HG02884 (cell line): ENCODE data around the gene CCDC126.
A peak's percentile ranks its signal among the peaks of the same experiment; 100 is the strongest.
"Not testable (repeated sequence)": the region's sequence is repeated elsewhere in the genome, so short reads cannot be mapped to it uniquely, and the experiment has no call there.

Experiments
- ATAC-seq: cut with Tn5 transposase; IDR thresholded peaks from one replicate; pipeline ENCODE4 v1.9.1; 2021; ENCODE audit warnings: mild to moderate bottlenecking, moderate library complexity; ENCODE audit not compliant: unreplicated experiment

Gene CCDC126

GRCh38 chr7:23622506-23622925, 25.3 kb downstream of the CCDC126 start:
- no peak for ATAC-seq

DNA sequence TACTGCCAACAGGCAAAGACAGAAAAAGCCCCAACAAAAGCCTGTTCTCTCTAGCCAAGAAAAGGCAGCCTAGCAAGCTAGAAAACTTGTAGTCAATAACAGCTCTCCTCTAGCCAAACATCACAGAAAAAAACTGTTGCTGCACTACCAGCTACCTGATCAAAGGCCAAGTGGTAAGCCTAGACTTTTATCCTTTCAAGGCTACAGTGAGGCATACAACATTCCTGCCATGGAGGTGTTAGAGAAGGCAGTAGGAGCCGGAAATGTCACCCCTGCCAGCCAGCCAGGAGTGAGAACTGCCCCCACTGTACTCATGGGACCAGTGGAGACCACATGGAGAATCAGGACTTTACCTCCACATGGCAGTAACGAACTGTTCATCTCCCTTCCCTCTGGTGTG, 31.2 kb downstream of the CCDC126 start:
- no peak for ATAC-seq

DNA sequence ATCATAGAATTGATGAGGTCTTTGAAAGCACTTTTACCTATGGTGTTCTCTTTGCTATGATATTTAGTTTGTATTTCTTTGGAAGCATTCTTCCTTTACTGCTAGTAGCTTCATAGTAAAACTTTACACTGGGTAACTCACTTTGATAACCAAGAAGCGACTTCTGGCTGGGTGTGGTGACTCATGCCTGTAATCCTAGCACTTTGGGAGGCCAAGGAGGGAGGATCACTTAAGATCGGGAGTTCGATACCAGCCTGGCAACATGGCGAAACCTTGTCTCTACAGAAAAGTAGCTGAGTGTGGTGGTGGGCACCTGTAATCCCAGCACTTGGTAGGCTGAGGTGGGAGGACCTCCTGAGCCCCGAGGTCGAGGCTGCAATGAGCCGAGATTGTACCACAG, 36.2 kb downstream of the CCDC126 start:
- ATAC-seq = no peak

DNA sequence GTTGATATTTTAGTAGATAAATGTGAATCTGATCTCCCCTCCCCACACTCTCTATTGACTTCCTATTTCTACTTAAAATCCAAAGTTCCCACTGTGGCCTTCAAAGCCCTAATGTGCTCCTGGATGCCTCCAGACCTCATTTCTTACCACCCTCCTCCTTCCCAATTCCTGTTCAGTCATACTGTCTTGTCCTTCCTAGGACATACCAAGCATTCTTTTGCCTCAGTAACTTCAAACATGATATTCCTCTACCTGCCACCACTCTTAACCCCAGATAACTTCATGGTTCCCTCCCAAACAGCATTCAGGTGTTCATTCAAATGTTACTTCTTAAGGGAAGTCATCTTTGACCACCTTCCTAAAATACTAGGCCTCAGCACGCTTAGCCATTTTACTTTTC, 48.6 kb downstream of the CCDC126 start:
- no peak for ATAC-seq

DNA sequence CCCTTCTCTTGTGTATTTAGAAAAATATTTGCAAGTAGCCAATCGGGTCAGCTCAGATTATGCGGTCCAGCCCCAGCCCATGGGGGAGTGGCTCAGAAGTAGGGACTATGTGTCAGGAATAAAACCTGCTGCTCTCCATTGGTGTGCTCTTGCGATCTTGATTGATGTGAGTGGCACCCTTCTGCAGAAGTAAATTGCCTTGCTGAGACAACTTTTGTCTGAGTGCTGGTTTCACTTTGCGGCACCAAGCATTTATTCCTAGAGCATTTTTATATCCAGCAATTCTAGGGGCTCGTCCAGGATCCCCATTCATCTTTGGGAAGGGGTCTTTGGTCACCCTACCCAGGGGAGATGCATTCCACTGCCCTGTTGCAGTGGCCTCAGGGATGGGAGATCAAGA, 56.8 kb downstream of the CCDC126 start:
- no peak for ATAC-seq

DNA sequence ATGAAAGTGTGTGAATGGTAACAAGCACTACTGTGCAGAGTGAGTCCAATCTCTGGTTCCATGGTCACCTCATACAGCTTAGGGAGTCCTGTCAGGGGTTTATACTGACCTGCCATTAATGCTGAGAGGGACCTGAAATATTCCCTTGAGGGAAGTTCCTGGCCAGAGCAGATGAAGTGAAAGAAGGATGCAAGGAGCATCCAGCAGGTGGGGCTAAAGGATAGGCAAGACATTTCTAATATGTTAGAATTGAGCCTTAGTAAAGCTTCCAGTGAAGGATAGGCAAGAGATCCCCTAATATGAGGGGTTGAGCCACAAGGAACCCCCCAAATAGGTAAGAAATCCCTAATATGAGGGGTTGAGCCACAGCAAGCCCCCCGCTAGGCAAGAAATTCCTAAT, 57.3 kb downstream of the CCDC126 start:
- ATAC-seq = no peak

GRCh38 chr7:23655433-23655832, 58.3 kb downstream of the CCDC126 start:
- no peak for ATAC-seq

DNA sequence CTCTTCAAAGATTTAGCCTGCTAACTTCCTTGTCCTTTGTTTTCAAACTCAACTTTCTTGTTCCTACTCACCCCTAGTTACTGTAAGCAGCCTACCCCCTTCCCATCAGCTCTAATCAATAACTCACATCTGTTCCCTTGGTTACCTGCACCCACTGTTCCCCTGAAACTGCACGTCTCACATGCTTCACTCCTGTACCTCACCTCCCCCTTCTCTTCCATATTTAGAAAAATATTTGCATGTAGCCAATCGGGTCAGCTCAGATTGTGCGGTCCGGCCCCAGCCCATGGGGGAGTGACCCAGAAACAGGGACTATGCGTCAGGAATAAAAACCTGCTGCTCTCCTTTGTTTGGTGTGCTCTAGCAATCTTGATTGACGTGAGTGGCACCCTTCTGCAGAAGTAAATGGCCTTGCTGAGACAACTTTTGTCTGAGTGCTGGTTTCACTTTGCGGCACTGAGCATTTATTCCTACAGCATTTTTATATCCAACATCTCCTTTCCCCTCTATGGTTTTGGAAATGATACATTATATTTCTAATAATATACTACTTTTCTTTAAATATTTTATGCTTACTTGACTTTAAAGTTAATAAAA, 61.7 kb downstream of the CCDC126 start:
- no peak for ATAC-seq

- ATAC-seq = no peak
Observed at GRCh38 chr7:23661385-23661784, 64.2 kb downstream of the CCDC126 start.

GRCh38 chr7:23662124-23662983, 65.2 kb downstream of the CCDC126 start:
- no peak for ATAC-seq

GRCh38 chr7:23662984-23663313, 65.8 kb downstream of the CCDC126 start:
- no peak for ATAC-seq

DNA sequence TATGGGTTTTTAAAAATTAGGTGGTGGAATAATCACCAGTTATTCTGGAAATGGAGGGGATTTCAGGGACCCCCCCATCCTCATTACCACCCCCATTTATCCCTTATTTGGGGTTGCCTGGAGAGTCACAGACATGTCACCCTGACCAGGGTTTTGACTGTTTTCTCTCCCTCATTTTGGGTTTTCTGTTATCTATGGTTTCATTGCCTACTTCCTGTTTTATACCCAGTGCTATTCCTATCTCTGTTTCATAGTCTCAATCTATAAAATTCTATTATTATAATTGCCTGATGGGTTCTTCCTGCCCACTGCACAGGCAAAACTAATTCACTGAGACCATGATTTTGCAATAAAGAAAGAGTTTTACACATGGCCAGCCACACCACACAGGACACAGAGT, 66.9 kb downstream of the CCDC126 start:
- no peak for ATAC-seq

- ATAC-seq = no peak
Observed at GRCh38 chr7:23672033-23672432, 74.9 kb downstream of the CCDC126 start.

- peak; percentile 91 for ATAC-seq
Observed at GRCh38 chr7:23679898-23680413, 82.8 kb downstream of the CCDC126 start, which contains the start of gene FAM221A. Gene FAM221A, plus strand, starts transcription at chr7:23680199. Its CDS starts 20 bp downstream, at chr7:23680219.

- peak; percentile 32 for ATAC-seq
Observed at GRCh38 chr7:23680414-23681405, 83.5 kb downstream of the CCDC126 start.

DNA sequence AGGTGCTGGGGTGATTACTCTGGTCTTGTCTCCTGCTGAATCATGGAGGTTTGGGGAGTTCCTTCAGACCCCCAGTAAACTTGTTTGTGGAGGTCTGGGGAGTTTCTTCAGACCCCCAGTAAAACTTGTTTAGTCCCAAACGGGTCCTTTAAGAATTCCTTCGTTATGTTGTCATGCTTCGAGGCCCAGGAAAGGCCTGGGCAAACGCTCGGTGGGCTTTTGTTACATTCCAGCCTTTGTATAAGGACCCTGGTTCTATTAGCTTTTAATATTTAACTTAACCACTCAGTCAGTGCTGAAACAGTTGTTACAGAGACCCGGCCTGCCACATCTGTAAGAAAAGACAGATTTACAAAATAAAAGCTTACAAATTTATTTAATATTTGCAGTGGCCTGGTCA, 86.9 kb downstream of the CCDC126 start:
- ATAC-seq = not testable (repeated sequence)

GRCh38 chr7:23685731-23686130, 88.5 kb downstream of the CCDC126 start:
- ATAC-seq = no peak

DNA sequence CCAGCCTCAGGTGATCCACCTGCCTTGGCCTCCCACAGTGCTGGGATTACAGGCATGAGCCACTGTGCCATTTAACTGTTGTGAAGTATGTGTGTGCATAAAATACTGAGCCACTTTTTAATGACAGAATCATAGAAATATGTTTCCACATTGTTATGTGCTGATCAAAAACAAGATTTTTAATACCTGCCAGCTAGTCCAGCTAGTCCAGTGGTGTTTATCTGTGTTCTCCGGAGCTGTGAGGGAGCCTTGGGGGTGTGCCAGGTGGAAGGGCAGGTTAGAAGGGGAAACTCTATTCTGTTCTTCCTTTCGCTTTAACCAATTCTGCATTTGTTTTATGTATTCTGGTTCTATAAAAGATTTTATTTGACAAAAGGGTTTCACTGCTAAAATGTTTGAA, 89.8 kb downstream of the CCDC126 start:
- ATAC-seq = no peak

DNA sequence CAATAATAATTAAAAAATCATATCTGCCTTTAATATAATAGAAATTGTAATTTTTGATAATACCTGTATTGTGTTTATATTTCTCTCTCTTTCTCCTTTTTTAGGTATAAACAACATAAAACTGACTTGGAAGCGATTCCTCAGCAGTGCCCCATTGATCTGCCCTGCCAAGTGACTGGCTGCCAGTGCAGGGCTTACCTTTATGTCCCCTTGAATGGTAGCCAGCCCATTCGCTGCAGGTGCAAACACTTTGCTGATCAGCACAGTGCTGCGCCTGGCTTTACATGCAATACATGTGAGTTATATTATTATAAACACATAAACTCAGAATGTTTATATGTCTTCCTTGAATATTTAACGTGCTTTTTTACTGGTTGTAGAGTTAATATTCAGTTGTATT, 92.0 kb downstream of the CCDC126 start:
- no peak for ATAC-seq

GRCh38 chr7:23691320-23691719, 94.1 kb downstream of the CCDC126 start:
- ATAC-seq = no peak

DNA sequence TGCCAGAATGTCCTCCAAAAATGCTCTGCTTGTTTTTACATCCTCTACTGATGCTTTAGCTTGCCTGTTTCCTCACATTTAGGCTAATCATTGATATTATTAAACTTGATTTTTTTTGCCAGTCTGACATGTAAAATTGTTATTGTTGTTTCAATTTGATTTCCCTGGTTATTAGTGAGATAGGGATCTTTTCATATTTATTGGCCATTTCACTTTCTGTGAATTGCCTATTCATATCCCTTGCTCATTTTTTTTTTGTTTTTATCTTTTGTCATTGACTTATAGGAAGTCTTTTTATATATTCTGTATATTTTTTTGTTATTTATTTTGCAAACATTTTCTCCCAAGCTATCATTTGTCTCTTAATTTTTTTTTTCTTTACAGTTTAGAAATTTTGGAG, 96.0 kb downstream of the CCDC126 start:
- ATAC-seq = no peak
